Ishikawa (cell line): ENCODE measurements around the gene DHRS7.

ENCODE experiments used
- CEBPB ChIP-seq: IDR thresholded peaks from 2 replicates; pipeline ENCODE4 v1.6.1; 2012
- CREB1 ChIP-seq: IDR thresholded peaks from 2 replicates; pipeline ENCODE4 v1.6.1; 2012; ENCODE audit warnings: low read depth
- EGR1 ChIP-seq: IDR thresholded peaks from 2 replicates; pipeline ENCODE4 v1.6.1; 2012
- EP300 ChIP-seq: IDR thresholded peaks from 2 replicates; pipeline ENCODE4 v1.6.1; 2012; ENCODE audit warnings: borderline replicate concordance
- NFIC ChIP-seq: IDR thresholded peaks from 2 replicates; pipeline ENCODE4 v1.6.1; 2012
- RAD21 ChIP-seq: IDR thresholded peaks from 2 replicates; pipeline ENCODE4 v1.6.1; 2012; ENCODE audit warnings: low read depth
- TAF1 ChIP-seq: IDR thresholded peaks from 2 replicates; pipeline ENCODE4 v1.6.1; 2012; ENCODE audit warnings: low read depth, mild to moderate bottlenecking
- TCF12 ChIP-seq: IDR thresholded peaks from 2 replicates; pipeline ENCODE4 v1.6.1; 2012; ENCODE audit warnings: low read depth
- TEAD4 ChIP-seq: IDR thresholded peaks from 2 replicates; pipeline ENCODE4 v1.6.1; 2012
- YY1 ChIP-seq: IDR thresholded peaks from 2 replicates; pipeline ENCODE4 v1.6.1; 2012; ENCODE audit warnings: low read depth
- ZBTB7A ChIP-seq: IDR thresholded peaks from 2 replicates; pipeline ENCODE4 v1.6.1; 2012; ENCODE audit warnings: low read depth
- TF ChIP-seq, protein P1 (sequence below): IDR thresholded peaks from 2 replicates; pipeline ENCODE4 v1.6.1; 2012
- TF ChIP-seq, protein P2 (sequence below): IDR thresholded peaks from 2 replicates; pipeline ENCODE4 v1.6.1; 2012
- TF ChIP-seq, protein P3 (sequence below): IDR thresholded peaks from 2 replicates; pipeline ENCODE4 v1.6.1; 2012; ENCODE audit warnings: low read depth, mild to moderate bottlenecking

Gene DHRS7, protein sequence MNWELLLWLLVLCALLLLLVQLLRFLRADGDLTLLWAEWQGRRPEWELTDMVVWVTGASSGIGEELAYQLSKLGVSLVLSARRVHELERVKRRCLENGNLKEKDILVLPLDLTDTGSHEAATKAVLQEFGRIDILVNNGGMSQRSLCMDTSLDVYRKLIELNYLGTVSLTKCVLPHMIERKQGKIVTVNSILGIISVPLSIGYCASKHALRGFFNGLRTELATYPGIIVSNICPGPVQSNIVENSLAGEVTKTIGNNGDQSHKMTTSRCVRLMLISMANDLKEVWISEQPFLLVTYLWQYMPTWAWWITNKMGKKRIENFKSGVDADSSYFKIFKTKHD

DNA sequence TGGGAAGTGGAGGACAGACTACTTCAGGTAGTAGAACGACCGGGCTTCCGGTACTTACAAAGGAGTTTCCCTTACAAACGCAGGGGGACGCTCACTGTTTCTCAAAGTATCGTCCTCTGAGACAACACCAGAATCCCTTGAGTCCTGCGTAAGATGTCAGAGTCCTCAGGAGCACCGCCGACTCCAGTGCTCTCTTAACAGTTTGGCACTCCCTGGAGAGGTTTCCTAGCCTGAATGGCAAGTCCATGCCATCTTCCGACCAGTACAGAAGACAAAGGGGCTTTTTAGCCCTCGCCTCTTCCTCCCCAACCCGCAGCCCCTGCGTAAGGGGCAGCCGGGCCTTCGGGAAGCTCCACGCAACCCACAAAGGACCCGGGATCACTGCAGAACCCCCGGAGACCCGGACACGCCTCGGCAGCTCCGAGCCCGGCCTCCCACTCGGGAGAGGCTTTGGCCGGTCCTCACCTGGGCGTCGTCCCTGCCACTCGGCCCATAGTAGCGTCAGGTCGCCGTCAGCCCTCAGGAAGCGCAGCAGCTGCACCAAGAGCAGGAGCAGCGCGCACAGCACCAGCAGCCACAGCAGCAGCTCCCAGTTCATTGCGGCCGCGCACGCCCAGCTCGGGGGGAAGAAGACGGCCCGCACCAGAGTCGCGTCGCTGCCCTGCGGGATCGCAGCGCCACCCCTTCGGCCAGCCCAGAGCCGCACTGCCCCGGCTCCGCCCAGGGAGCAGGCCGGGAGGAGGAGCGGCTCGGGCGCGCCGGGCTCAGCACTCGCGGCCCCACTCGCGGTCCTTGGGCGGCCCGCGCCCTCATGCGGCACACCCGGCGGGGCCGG lies at the start of gene DHRS7:
Gene DHRS7 (minus strand): TSS at position 687 of the 835 bp plus-strand sequence. CDS start 89 bp downstream, at position 598.
- TF ChIP-seq TAF1 (peak; percentile 51; the same call in 1 of the 2 replicates), CEBPB (no peak), RAD21 (no peak; the same call in 1 of the 2 replicates), EGR1 (no peak), NFIC (0 out of 2 replicates have a peak, but pooled peaks have one; percentile 12), CREB1 (no peak), EP300 (no peak), YY1 (no peak; the same call in 1 of the 2 replicates), TCF12 (no peak)
- TF ChIP-seq, protein P1, sequence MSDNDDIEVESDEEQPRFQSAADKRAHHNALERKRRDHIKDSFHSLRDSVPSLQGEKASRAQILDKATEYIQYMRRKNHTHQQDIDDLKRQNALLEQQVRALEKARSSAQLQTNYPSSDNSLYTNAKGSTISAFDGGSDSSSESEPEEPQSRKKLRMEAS, result peak; percentile 56

DNA sequence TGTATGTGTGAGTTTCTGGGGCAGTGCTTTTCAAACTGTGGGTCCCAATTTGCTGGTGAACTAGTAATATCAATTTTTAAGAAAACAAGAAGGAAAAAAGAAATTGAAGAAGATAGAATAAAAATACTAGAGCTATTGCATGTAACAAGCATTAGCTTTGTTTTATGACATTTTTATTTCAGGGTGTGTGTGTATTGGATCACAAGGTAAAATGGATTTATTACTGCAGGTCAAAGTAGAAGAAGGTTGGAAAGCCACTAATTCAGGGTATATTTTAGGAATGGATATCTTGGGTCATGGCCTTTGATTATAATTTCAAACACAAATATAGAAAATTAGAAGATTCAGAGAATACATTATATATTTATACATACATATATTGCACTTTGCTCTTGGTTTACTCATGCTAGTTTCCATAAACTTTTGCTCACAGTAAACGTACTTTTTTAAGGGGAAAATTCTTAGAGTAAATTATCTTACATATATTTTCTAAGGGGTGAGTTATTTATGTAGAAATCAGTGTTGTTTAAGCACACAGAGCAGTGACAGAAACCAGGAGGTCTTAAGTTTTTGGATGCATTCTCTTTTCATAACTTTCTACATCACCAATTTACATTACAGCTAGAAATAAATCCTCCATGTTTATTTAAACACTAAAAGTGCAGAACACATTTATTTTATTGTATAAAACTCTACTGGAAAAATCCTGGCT lies 49.4 kb upstream of the DHRS7 start:
- TF ChIP-seq YY1 (no peak), CEBPB (no peak), ZBTB7A (no peak), CREB1 (no peak), EP300 (no peak), TEAD4 (no peak), EGR1 (no peak)
- TF ChIP-seq, protein P2, sequence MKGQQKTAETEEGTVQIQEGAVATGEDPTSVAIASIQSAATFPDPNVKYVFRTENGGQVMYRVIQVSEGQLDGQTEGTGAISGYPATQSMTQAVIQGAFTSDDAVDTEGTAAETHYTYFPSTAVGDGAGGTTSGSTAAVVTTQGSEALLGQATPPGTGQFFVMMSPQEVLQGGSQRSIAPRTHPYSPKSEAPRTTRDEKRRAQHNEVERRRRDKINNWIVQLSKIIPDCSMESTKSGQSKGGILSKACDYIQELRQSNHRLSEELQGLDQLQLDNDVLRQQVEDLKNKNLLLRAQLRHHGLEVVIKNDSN, result no peak
- TF ChIP-seq, protein P3, sequence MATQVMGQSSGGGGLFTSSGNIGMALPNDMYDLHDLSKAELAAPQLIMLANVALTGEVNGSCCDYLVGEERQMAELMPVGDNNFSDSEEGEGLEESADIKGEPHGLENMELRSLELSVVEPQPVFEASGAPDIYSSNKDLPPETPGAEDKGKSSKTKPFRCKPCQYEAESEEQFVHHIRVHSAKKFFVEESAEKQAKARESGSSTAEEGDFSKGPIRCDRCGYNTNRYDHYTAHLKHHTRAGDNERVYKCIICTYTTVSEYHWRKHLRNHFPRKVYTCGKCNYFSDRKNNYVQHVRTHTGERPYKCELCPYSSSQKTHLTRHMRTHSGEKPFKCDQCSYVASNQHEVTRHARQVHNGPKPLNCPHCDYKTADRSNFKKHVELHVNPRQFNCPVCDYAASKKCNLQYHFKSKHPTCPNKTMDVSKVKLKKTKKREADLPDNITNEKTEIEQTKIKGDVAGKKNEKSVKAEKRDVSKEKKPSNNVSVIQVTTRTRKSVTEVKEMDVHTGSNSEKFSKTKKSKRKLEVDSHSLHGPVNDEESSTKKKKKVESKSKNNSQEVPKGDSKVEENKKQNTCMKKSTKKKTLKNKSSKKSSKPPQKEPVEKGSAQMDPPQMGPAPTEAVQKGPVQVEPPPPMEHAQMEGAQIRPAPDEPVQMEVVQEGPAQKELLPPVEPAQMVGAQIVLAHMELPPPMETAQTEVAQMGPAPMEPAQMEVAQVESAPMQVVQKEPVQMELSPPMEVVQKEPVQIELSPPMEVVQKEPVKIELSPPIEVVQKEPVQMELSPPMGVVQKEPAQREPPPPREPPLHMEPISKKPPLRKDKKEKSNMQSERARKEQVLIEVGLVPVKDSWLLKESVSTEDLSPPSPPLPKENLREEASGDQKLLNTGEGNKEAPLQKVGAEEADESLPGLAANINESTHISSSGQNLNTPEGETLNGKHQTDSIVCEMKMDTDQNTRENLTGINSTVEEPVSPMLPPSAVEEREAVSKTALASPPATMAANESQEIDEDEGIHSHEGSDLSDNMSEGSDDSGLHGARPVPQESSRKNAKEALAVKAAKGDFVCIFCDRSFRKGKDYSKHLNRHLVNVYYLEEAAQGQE, result no peak
- TF ChIP-seq, protein P1, result no peak

DNA sequence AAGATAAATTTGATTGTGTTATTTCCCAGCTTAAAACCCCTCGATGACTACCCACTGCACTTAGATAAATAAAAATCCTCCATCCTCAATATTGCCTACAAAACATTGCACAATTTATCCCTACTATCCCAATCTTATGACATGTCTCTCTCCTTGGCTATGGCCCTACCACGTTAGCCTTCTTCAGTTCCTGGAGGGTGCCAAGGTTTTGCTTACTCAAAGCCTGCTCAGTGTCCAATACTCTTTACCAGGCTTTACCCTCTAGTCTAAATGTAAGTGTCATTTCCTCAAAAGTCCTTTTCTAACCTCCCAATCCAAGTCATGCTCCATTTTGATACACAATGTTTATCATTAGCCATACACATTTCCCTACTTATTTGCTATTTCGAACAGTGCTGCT lies 48.8 kb upstream of the DHRS7 start:
- TF ChIP-seq EGR1, result no peak
- no peak for TF ChIP-seq TEAD4
- no peak for TF ChIP-seq ZBTB7A
- no peak for TF ChIP-seq NFIC
- TF ChIP-seq CEBPB, result no peak
- TF ChIP-seq TCF12, result no peak
- no peak for TF ChIP-seq RAD21

DNA sequence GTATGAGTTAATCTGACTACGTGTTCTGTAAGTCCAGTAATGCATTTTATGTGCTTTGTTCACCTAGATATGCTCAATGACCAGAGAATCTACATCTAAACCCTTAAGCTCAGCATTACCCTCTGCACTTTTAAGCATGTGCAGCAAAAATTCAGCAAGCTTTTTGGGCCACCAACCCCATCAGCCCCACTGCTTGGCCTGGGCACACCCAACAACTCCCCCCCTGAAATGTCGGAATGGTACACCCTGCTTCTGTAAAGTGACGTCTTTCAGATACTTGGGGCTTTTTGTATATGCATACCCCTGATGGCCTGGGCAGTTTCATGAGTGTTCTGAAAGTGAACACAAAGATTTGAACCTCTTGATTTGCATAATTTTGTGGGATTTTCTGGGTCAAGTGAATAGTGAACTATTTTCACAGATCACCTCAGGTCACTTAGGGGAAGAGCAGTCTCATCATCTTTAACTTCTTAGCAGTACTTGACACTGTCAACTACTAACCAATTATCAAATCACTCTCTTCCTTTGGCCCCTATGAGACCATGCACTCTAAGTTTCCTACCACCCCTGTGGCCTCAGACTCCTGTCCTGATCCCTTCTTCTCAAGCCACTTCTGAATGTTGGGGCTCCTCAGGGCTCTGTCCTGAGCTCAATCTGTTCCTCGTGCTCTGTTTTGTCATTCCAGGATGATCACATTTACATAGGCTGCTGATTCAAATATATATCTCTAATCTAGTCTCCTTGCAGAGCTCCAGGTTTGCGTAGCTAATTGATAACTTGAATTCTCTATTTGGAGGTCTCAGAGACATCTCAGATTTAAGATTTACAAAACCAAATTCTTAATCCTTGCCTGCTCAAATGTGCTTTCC lies 47.5 kb upstream of the DHRS7 start:
- TF ChIP-seq ZBTB7A (no peak), RAD21 (no peak), NFIC (no peak), CREB1 (no peak), EP300 (no peak)

DNA sequence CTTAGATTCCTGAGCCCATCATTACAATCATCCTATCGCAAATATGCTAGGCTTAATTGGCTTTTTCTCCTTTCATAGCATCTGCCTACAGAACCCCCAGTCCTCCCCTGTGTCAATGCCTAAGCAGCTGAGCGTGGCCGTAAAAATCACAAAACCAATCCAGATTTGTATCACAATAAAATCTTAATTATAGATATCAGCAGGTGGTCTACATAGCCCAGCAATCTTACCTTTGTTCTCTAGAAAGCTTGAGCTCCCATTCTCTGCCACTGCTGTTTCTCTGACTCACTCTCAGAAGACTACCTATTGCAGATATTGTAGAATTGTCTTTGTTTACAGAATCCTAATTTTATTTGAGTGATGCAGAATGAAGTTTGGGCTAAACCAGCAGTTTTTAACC lies 46.0 kb upstream of the DHRS7 start:
- TF ChIP-seq, protein P3, result no peak
- TF ChIP-seq, protein P2, result no peak
- TF ChIP-seq ZBTB7A (no peak), TCF12 (no peak), CREB1 (no peak), EP300 (no peak), YY1 (no peak), TAF1 (no peak)
